Hepatocyte (in vitro differentiated cells): ENCODE results near the gene EEFSEC. TPM values are rescaled to one million over a fixed set of nuclear protein-coding genes. Genes with fewer than 3 reads are reported as not detected.

Experiments used
- DNase-seq: peaks from one replicate; pipeline ENCODE4 v3.0.0-alpha.2; 2016; ENCODE audit warnings: low spot score
- H2AFZ ChIP-seq: fragments of 200-600 bp; sonication (generic); 2 replicates; pipeline ENCODE4 v1.6.0; 2016; ENCODE audit warnings: antibody characterized with exemption, mild to moderate bottlenecking
- H3K27ac ChIP-seq: fragments of 200-600 bp; sonication (generic); 2 replicates; pipeline ENCODE4 v1.5.1; 2016; ENCODE audit warnings: mild to moderate bottlenecking
- H3K27me3 ChIP-seq: fragments of 200-600 bp; sonication (generic); 2 replicates; pipeline ENCODE4 v1.6.1; 2016
- H3K36me3 ChIP-seq: fragments of 200-600 bp; sonication (generic); replicated peaks from 2 replicates; pipeline ENCODE4 v1.5.1; 2016; ENCODE audit warnings: low read depth; ENCODE audit not compliant: insufficient read depth
- H3K4me1 ChIP-seq: fragments of 200-600 bp; sonication (generic); 2 replicates; pipeline ENCODE4 v1.5.1; 2016; ENCODE audit warnings: mild to moderate bottlenecking, moderate library complexity; ENCODE audit not compliant: insufficient read depth
- H3K4me2 ChIP-seq: fragments of 200-600 bp; sonication (generic); 2 replicates; pipeline ENCODE4 v1.6.0; 2016
- H3K4me3 ChIP-seq: fragments of 200-600 bp; sonication (generic); 2 replicates; pipeline ENCODE4 v1.5.1; 2016; ENCODE audit warnings: mild to moderate bottlenecking
- H3K79me2 ChIP-seq: fragments of 200-600 bp; sonication (generic); 2 replicates; pipeline ENCODE4 v1.6.0; 2017; ENCODE audit warnings: mild to moderate bottlenecking
- H3K9me2 ChIP-seq: fragments of 200-600 bp; sonication (generic); replicated peaks from 2 replicates; pipeline ENCODE4 v1.6.0; 2017; ENCODE audit warnings: mild to moderate bottlenecking; ENCODE audit not compliant: insufficient read depth
- H3K9me3 ChIP-seq: fragments of 200-600 bp; sonication (generic); 2 replicates; pipeline ENCODE4 v1.5.1; 2016; ENCODE audit warnings: low read depth, mild to moderate bottlenecking
- H4K20me1 ChIP-seq: fragments of 200-600 bp; sonication (generic); 2 replicates; pipeline ENCODE4 v1.6.0; 2016; ENCODE audit warnings: mild to moderate bottlenecking; ENCODE audit not compliant: insufficient read depth, poor library complexity, severe bottlenecking
- EZH2 ChIP-seq: fragments of 200-600 bp; sonication (generic); IDR thresholded peaks from 2 replicates; pipeline ENCODE4 v1.6.1; 2016; ENCODE audit warnings: antibody characterized with exemption, mild to moderate bottlenecking, borderline replicate concordance
- EZH2phosphoT487 ChIP-seq: fragments of 200-600 bp; sonication (generic); IDR thresholded peaks from one replicate; pipeline ENCODE4 v1.6.1; 2018; ENCODE audit warnings: antibody characterized with exemption, mild to moderate bottlenecking, low read depth, moderate library complexity; ENCODE audit not compliant: unreplicated experiment, severe bottlenecking
- WGBS: methylation state at CpG from one replicate; pipeline ENCODE4 v1.1.6; 2016; ENCODE audit warnings: low lambda C conversion rate; ENCODE audit errors: missing lambda C conversion rate; 5-methylcytosine and 5-hydroxymethylcytosine counted together
- polyA plus RNA-seq: library from polyadenylated mRNA; unstranded; fragments of >200 nt; fragmentation: Nextera tagmentation; extraction: Ambion mirVana; gene quantifications from 2 replicates; pipeline ENCODE4 v1.2.1, GENCODE V29; 2016
- total RNA-seq: library from RNA; depleted of rRNA; stranded (reverse); fragments of >200 nt; gene quantifications from 2 replicates; pipeline ENCODE4 v1.2.3, GENCODE V29; 2014
- TF ChIP-seq, protein P1 (sequence below): fragments of 200-600 bp; sonication (generic); IDR thresholded peaks from 2 replicates; pipeline ENCODE4 v1.5.1; 2016; ENCODE audit warnings: antibody characterized with exemption, mild to moderate bottlenecking; ENCODE audit not compliant: poor library complexity

EEFSEC gene
- total and polyA plus RNA-seq, 2 experiments from 2014 or later = 9.8 to 17.5 TPM

DNA sequence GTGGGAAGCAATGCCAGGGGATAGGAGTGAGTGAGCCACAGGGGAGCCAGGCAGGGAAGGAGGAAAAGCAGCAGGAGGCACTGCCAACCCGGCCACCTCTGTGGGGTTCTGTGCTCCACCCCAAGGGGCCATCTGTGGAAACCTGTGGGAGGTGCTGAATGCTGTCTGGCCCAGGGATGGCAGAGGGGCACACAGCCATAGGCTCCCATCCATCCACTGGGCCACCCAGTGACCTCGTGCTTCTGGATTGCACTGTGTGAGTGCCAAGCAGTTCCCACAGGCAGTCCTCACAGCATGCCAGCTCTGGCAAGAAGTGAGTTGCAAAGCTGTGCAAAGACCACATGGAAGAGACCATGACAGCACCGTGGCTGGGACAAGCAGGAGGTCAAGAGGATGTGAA, 285.9 kb downstream of the EEFSEC start:
- H3K36me3 ChIP-seq = no peaks in the 10 kb centered on the region
- no peak overlapping the region for H3K4me2 ChIP-seq
- no peaks in the 10 kb centered on the region for H3K4me1 ChIP-seq
- H2AFZ ChIP-seq = no peak overlapping the region
- TF ChIP-seq EZH2phosphoT487 = no peak
- TF ChIP-seq EZH2 = no peak
- TF ChIP-seq, protein P1, sequence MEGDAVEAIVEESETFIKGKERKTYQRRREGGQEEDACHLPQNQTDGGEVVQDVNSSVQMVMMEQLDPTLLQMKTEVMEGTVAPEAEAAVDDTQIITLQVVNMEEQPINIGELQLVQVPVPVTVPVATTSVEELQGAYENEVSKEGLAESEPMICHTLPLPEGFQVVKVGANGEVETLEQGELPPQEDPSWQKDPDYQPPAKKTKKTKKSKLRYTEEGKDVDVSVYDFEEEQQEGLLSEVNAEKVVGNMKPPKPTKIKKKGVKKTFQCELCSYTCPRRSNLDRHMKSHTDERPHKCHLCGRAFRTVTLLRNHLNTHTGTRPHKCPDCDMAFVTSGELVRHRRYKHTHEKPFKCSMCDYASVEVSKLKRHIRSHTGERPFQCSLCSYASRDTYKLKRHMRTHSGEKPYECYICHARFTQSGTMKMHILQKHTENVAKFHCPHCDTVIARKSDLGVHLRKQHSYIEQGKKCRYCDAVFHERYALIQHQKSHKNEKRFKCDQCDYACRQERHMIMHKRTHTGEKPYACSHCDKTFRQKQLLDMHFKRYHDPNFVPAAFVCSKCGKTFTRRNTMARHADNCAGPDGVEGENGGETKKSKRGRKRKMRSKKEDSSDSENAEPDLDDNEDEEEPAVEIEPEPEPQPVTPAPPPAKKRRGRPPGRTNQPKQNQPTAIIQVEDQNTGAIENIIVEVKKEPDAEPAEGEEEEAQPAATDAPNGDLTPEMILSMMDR = no peak
- peaks cover 6% of the 10 kb centered on the region for H3K27me3 ChIP-seq
- no peaks in the 10 kb centered on the region for H3K79me2 ChIP-seq
- H3K9me2 ChIP-seq = no peaks in the 10 kb centered on the region
- no peaks in the 10 kb centered on the region for H3K9me3 ChIP-seq
- no peak for DNase-seq
- no peak overlapping the region for H3K4me3 ChIP-seq
- no peak overlapping the region for H3K27ac ChIP-seq
- 87% methylated on average over 3 of the region's 3 CpGs for WGBS
- no peaks in the 10 kb centered on the region for H4K20me1 ChIP-seq

DNA sequence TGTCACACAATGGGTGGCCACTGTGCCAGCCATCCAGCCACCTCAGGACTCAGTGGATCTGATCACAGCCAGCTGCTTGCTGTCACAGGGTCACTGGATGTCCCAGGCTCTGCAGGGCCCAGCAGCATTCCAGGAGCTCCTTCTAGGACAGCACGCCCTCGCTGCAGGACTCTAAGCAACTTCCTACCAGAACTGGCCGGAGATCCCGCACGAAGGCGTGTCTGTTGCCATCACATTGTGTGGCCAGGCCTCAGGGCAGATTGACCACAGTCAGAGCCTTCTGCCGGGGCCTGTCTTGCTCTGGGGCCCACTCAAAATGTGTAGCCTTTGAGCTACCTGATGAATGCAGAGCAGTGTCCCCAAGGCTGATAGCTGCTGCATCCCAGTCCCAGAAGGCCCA, 288.8 kb downstream of the EEFSEC start:
- 84% methylated on average over 7 of the region's 7 CpGs for WGBS
- DNase-seq = no peak
- no peaks in the 10 kb centered on the region for H4K20me1 ChIP-seq
- no peak overlapping the region for H2AFZ ChIP-seq
- no peaks in the 10 kb centered on the region for H3K27me3 ChIP-seq
- H3K9me3 ChIP-seq = no peaks in the 10 kb centered on the region
- H3K27ac ChIP-seq = no peak overlapping the region
- TF ChIP-seq EZH2 = no peak
- TF ChIP-seq EZH2phosphoT487 = no peak
- TF ChIP-seq, protein P1 = no peak
- H3K36me3 ChIP-seq = no peaks in the 10 kb centered on the region
- no peaks in the 10 kb centered on the region for H3K79me2 ChIP-seq
- no peak overlapping the region for H3K4me2 ChIP-seq
- no peaks in the 10 kb centered on the region for H3K4me1 ChIP-seq
- H3K4me3 ChIP-seq = no peak overlapping the region
- no peaks in the 10 kb centered on the region for H3K9me2 ChIP-seq

DNA sequence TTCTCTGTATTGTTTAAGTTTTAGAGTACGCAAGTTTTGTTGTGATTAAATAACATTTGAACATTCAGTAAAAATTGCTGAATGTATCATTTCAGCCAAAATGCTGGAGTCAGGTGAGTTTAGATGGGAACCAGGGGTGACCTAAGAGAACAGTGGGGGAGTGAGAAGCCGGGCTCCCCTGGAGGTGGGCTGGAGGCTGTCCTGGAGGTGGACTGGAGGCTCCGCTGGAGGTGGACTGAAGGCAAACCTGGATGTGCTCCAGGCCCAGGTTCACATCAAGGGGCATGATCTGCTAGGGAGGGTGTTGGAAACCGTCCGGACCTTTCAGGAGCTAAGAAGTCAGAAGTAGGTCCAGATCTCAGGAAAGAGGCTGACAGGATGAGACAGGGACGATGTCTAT, 289.7 kb downstream of the EEFSEC start:
- Histone ChIP-seq H4K20me1 (no peaks in the 10 kb centered on the region), H3K9me2 (no peaks in the 10 kb centered on the region), H3K27ac (no peak overlapping the region), H3K4me2 (no peak overlapping the region), H3K36me3 (no peaks in the 10 kb centered on the region), H2AFZ (no peak overlapping the region), H3K27me3 (no peaks in the 10 kb centered on the region), H3K79me2 (no peaks in the 10 kb centered on the region), H3K4me3 (no peak overlapping the region), H3K4me1 (no peaks in the 10 kb centered on the region), H3K9me3 (no peaks in the 10 kb centered on the region)
- TF ChIP-seq EZH2 = no peak
- TF ChIP-seq, protein P1 = no peak
- no peak for TF ChIP-seq EZH2phosphoT487
- WGBS = 95% methylated on average over 6 of the region's 6 CpGs
- no peak for DNase-seq

DNA sequence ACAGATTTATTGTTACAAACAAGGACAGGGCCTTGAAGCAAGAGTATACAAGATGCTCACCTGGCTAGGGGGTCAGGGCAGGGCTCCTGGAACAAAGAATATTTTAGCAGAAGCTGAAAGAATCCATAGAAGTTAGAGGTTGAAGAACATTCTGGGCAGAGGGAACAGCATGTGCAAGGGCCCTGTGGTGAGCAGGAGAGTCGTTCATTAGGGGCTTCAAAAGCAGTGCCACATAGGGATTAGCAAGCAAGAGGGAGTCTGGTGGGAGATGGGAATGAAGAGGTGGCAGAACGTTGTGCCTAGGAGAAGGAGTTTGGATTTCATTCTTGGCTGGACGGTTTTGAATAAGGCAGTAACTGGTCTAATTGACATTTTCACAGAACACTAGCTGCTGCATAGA, 290.5 kb downstream of the EEFSEC start:
- no peaks in the 10 kb centered on the region for H4K20me1 ChIP-seq
- DNase-seq = no peak
- H3K4me3 ChIP-seq = no peak overlapping the region
- H3K4me1 ChIP-seq = no peaks in the 10 kb centered on the region
- H3K9me3 ChIP-seq = no peaks in the 10 kb centered on the region
- no peak for TF ChIP-seq EZH2phosphoT487
- TF ChIP-seq, protein P1 = no peak
- TF ChIP-seq EZH2 = no peak
- H3K27ac ChIP-seq = no peak overlapping the region
- WGBS = 81% methylated on average over 3 of the region's 3 CpGs
- H3K27me3 ChIP-seq = no peaks in the 10 kb centered on the region
- no peaks in the 10 kb centered on the region for H3K79me2 ChIP-seq
- H2AFZ ChIP-seq = no peak overlapping the region
- no peak overlapping the region for H3K4me2 ChIP-seq
- no peaks in the 10 kb centered on the region for H3K36me3 ChIP-seq
- no peaks in the 10 kb centered on the region for H3K9me2 ChIP-seq
